Retina (tissue), 1 donor: ENCODE measurements around the gene DLX2.
"Not testable (repeated sequence)": the region's sequence is repeated elsewhere in the genome, so short reads cannot be mapped to it uniquely, and the experiment has no call there.

Experiments
- DNase-seq: peaks from one replicate; pipeline ENCODE4 v3.0.0-alpha.2; 2016

Gene DLX2

GRCh38 chr2:172102391-172103359 is at the start of gene DLX2:
Gene DLX2, minus strand, starts transcription at chr2:172102900. Its CDS starts 362 bp downstream, at chr2:172102538.
- peak; percentile 93 for DNase-seq

DNA sequence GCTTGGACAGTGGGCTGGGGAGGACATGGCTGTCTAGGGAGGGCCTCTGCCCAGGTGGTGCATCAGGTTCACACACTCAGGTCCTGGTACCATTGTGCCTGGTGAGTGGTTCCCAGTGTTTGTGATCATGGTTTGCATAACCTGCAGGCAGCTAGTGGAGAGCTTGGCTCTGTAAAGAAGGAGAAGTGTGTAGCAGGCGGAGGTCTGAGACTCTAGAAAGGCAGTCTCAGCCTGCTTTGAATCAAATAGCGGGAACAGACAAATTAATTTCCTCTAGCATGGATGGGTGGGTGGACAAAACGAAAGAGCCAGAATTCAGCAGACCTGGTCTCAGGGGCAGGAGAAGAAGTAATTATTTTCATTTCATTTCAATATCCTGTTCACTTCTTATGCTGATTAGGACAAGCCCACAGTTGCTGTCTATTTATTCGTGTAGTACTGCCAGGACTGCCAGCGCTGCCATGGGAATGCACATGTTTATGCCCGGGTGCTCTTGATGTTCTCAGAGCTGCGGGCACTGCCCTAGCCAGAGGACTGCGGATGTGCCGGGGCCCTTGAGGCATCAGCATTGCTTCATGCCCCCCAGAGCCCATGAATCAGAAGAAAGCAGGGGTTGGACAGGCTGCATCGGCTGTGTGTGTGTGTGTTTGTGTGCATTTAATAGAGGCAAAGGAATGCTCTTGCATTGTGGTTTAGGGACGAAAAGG is 45.4 kb upstream of the DLX2 start:
- DNase-seq, result no peak

DNA sequence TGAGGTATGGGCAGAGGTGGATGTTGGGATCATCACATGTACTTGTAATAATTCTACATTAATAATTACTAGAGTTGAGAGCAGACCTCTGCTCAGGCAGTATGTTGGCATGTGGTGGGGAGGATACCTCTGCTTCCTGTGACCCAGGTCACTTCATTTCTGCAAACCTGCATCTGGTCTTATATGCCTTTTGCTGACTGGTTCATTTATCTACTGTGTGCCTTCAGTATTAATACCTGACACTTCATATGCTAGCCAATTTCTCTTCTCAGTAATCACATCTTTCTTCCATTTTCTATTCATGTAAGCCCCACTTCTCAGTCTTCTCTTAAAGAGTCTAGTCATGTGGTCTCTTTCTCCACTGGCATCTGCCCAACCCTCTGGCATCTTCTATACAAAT is 41.1 kb upstream of the DLX2 start:
- no peak for DNase-seq

GRCh38 chr2:172138727-172139126 is 36.0 kb upstream of the DLX2 start:
- DNase-seq, result not testable (repeated sequence)

DNA sequence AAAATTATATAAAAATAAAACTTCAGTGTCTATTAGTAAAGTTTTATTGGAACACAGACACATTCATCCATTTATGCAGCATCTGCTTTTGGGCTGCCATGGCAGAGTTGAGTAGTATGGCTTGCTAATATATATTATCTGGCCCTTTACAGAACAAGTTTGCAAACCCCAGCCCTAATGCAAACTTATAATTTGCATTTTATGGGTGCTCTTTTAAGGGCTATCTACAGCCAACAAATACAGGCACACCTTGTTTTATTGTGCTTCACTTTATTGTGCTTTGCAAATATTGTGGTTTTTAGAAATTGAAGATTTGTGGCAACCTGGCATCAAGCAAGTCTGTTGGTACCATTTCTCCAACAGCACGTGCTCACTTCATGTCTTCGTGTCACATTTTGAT is 35.2 kb upstream of the DLX2 start:
- no peak for DNase-seq

- no peak for DNase-seq
Observed at GRCh38 chr2:172137109-172137508, 34.4 kb upstream of the DLX2 start.

DNA sequence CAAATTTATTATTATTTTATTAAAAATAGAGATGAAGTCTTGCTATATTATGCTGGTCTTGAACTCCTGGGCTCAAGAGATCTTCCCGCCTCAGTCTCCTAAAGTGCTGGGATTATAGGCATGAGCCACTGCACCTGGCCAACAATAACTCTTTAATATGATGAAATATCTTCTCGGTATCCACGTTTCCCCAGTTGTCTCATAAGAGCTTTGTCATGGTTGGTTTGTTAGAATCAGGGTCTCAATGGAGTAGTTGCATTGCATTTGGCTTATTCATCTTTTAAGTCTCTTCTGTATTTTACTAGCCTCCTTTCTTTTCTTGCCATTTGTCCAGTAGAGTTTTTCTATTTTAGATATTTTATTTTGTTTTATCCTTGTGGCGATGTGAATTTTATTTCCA is 32.7 kb upstream of the DLX2 start:
- DNase-seq, result no peak

DNA sequence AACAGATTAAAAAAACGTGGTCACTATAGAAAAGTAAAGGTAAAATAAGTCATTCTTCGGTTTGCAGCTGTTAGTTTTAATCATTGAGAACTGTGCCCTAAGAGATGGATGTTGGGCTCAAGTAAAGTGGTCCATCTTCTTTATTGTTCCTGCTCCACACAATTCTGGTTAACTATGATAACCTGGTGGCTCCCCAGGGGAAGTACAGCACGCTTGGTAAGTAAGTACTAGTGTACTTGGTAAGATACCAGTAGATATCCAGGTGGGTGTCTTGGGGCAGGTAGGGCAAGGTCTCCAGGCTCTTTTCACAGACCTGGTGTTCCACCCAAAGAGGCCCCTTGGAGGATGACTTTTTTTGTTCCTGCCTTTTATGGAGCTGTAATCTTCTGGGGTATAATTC is 31.6 kb upstream of the DLX2 start:
- no peak for DNase-seq

- DNase-seq, result no peak
Observed at GRCh38 chr2:172131713-172132555, 29.2 kb upstream of the DLX2 start.

- no peak for DNase-seq
Observed at GRCh38 chr2:172129404-172129803, 26.7 kb upstream of the DLX2 start.

GRCh38 chr2:172128484-172128883 is 25.8 kb upstream of the DLX2 start:
- no peak for DNase-seq

DNA sequence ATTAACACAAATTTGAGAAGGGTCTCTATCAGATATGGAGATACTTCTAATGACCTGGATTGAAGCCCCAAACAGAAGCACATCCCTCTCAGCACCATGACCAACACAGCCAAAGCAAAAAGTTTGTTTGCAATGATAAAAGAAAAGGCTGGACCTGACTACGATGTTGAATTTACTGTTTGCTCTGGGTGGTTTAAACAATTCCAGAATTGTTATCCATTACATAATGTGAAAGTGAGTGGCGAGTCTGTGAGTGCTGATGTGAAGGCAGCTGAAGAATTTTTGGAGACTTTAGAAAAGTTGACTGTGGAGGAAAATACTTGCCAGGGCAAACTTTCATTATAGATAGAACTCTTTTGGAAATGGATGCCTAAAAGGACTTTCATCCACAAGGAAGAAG is 17.4 kb upstream of the DLX2 start:
- no peak for DNase-seq

- no peak for DNase-seq
Observed at GRCh38 chr2:172119089-172119488, 16.4 kb upstream of the DLX2 start.

- peak; percentile 9 for DNase-seq
Observed at GRCh38 chr2:172116107-172116506, 13.4 kb upstream of the DLX2 start.

GRCh38 chr2:172114579-172114978 is 11.9 kb upstream of the DLX2 start:
- no peak for DNase-seq

DNA sequence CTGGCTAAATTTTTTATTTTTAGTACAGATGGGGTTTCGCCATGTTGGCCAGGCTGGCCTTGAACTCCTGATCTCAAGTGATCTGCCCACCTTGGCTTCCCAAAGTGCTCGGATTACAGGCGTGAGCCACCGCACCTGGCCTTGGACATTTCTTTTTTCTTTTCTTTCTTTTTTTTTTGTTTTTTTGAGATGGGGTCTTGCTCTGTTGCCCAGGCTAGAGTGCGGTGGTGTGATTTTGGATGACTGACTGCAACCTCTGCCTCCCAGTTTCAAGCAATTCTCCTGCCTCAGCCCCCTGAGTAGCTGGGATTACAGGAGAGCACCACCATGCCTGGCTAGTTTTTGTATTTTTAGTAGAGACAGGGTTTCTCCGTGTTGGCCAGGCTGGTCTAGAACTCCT is 11.5 kb upstream of the DLX2 start:
- not testable (repeated sequence) for DNase-seq

DNA sequence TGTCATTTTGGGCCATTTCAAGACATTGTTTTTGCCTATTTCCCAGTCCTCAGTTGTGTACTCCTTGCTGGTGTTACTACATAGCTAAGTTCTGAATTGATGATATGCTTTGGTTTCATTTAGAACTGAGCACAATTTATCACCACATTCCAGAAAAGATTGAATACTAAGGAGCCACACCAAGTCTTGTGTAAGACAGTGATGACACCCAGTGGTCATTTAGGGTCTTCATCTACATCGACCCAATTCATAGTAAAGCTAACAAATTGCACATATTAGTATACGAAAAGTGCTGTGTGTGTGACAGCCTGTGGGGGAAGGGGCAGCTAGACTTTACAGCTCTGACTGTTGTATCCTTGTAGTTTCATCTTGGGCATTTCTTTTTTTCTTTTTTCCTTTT is 10.9 kb upstream of the DLX2 start:
- DNase-seq, result peak; percentile 21

DNA sequence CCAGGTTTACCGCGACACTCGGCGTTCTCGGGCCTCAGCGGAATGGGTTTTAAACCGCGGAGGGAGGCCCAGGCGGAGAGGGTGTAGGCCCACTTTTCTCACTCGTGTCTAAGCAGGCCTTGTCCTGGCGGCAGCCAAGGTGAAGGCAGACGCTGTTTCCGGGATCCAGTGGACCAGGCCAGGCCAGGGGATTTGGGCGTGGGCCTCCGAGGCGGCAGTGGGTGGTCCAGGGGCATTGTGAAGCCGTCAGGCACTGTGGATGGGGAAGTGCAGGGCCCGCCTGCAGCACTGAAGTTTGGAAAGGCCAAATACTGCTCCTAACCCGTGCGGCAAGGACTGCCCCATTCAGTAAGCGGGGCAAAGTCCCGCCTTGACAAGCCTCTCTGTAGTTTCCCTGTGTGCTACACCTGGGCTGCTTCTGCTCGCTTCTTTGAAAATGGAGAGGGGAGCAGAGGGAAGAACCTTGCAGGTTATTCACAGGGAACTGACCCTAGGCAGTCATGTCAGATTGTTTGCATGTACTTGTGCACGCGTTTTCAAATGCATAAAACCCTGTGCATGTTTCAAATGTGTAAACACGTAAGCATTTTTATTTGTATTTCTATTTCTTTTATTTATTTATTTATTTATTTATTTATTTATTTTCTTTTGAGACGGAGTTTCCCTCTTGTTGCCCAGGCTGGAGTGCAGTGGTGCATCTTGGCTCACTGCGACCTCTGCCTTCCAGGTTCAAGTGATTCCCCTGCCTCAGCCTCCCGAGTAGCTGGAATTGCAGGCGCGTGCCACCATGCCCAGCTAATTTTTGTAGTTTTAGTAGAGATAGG is 7.5 kb upstream of the DLX2 start:
- peak; percentile 29 for DNase-seq

DNA sequence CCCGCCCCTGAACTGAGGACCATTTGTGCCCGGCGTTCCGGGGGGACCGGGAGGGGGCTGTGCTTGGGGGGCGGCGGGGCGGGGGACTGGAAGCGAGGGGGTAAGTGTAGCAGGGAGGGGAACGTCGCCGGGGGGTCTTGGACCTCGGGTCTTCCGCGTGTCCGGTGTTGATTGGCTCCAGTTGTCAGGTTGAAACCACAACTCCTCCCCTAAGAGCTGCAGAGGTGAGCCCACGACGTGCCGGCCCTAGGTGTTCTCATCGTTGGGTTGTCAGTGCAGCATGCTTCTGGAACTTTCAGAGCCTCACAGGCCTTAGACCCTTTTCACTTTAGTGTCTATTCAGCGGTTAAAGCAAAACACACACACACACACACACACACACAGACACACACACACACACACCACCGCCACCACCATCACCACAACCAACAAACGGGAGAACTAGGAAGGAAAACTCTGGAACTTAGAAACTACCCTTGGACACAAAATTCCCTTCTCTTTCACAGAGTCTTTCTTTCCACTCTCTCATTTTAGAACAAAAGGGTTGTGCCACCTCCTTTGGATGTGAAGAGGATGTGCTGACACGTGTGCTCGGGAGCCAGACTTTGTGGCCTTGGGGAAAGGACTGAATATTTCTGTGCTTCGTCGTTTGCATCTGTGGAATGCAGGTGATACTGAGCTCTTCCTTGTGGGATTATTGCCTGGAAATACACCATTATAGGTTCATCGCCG is 6.7 kb upstream of the DLX2 start:
- DNase-seq, result peak; percentile 36

DNA sequence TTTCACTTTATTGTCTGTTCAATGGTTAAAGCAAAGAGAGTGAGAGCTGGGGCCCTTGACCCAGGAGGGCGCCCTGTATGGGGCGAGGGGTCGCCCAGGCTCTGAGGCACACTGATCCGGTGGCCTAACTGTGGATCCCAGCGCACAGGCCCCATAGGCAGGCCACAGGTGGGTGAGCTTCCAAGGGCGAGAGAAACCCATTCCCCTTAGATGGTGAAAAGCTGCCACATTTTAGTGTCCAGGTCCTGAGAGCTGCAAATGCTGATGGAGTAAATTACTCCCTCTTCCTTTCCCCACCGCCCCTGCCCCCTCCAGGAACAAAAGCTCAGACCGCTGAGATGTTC is 5.9 kb upstream of the DLX2 start:
- DNase-seq, result no peak
